Endodermal cell (in vitro differentiated cells): ENCODE results near the gene ZG16B. TPM values are rescaled to one million over a fixed set of nuclear protein-coding genes. Genes with fewer than 3 reads are reported as not detected.

Experiments
- DNase-seq: peaks from one replicate; pipeline ENCODE4 v3.0.0-alpha.2; 2017
- H3K27ac ChIP-seq: 2 replicates; pipeline ENCODE4 v1.5.1; 2013; ENCODE audit warnings: mild to moderate bottlenecking, low read depth, low read length, moderate library complexity
- H3K27me3 ChIP-seq: 2 replicates; pipeline ENCODE4 v1.6.1; 2013; ENCODE audit warnings: mild to moderate bottlenecking, low read length, moderate library complexity; ENCODE audit not compliant: insufficient read depth, control insufficient read depth, poor library complexity, severe bottlenecking
- H3K36me3 ChIP-seq: 2 replicates; pipeline ENCODE4 v1.7.0; 2013; ENCODE audit warnings: mild to moderate bottlenecking, low read length, moderate library complexity; ENCODE audit not compliant: control insufficient read depth, insufficient read depth
- H3K4me1 ChIP-seq: one replicate; pipeline ENCODE4 v1.7.0; 2013; ENCODE audit warnings: low read length; ENCODE audit not compliant: control insufficient read depth, insufficient read depth
- H3K4me3 ChIP-seq: 2 replicates; pipeline ENCODE4 v1.5.1; 2013; ENCODE audit warnings: mild to moderate bottlenecking, low read length, moderate library complexity
- H3K9ac ChIP-seq: 2 replicates; pipeline ENCODE4 v1.6.1; 2013; ENCODE audit warnings: mild to moderate bottlenecking, low read length, moderate library complexity; ENCODE audit not compliant: poor library complexity, severe bottlenecking; ENCODE audit errors: extremely low read depth
- H3K9me3 ChIP-seq: 2 replicates; pipeline ENCODE4 v1.6.1; 2013; ENCODE audit warnings: mild to moderate bottlenecking, low read length, moderate library complexity; ENCODE audit not compliant: control insufficient read depth
- H3K27ac Mint-ChIP-seq: 2 replicates; pipeline ENCODE4 v1.8.0; 2020; ENCODE audit warnings: mixed read lengths
- H3K27me3 Mint-ChIP-seq: 2 replicates; pipeline ENCODE4 v1.8.0; 2021; ENCODE audit warnings: mild to moderate bottlenecking, mixed read lengths; ENCODE audit not compliant: insufficient read depth
- H3K36me3 Mint-ChIP-seq: 2 replicates; pipeline ENCODE4 v1.8.0; 2020; ENCODE audit warnings: low read depth, mixed read lengths
- H3K4me1 Mint-ChIP-seq: 2 replicates; pipeline ENCODE4 v1.8.0; 2020; ENCODE audit warnings: mixed read lengths
- H3K4me3 Mint-ChIP-seq: 2 replicates; pipeline ENCODE4 v1.8.0; 2020; ENCODE audit warnings: mild to moderate bottlenecking, moderate library complexity, mixed read lengths
- H3K9me3 Mint-ChIP-seq: 2 replicates; pipeline ENCODE4 v1.8.0; 2020; ENCODE audit warnings: mild to moderate bottlenecking, mixed read lengths
- WGBS, 2 experiments: methylation state at CpG; one replicate each; pipeline versions ENCODE4 v1.1.5 to v1.1.7; 2013; ENCODE audit warnings: missing lambda C conversion rate in 2 of 2, mixed read lengths in 1 of 2; ENCODE audit not compliant: insufficient coverage in 1 of 2, insufficient read length in 1 of 2; 5-methylcytosine and 5-hydroxymethylcytosine counted together
- total RNA-seq, 2 donors: library from RNA; stranded (reverse); fragmentation: NEBNext Ultra II Directional in 1 of 2; extraction: Animal tissue kit (Norgen Biotek cat#: 25700) in 1 of 2; gene quantifications; 2 replicates in 1 of 2; 3 replicates in 1 of 2; pipeline ENCODE4 v1.2.1, GENCODE V29; 2021
- TF ChIP-seq, protein P1 (sequence below): fragments of 200-600 bp; sonication (generic); conservative IDR thresholded peaks from 2 replicates; pipeline ENCODE4 v1.5.0; 2021; ENCODE audit warnings: antibody characterized with exemption, mild to moderate bottlenecking

The ZG16B gene
- total RNA-seq, 2 donors from 2014 or later = not detected

DNA sequence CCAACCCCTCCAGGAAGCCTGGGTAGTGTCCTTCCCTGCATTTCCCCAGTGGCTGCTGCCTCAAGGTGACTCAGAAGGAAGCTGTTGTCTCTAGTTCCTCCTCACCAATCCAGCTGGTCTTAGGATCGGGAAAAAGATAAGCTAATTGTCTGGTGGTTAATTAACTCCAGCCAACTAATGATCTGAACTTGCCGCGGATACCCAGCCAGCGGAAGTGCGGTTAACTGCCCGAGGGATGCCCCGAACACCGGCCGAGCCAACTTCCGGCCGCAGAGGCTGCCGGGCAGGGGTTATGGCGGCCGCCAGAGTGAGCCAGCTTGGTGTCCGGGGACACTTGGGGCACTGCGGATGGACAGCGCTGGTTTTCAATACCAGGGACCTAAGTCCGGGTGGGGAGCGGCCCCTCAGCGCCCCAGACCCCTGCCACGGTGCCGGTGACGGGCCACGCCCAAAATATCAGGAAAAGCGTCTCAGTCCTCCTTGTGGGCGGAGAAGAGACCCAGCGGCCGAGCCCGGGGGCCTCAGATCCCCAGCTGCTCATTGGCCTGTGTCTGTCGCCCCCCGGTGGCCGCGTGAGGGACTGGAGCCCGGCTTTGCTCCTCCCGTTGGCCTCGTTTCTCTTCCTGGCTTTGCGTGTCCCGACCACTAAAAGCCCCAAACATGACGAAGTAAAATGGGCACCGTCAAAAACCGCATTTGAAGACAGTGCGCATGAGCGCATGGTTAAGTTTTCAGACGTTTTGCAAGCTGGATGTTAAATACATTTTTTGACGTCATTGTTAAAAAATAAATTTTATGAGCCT lies 38.1 kb downstream of the ZG16B start:
- Mint-ChIP-seq H3K36me3 (no peaks in the 10 kb centered on the region), H3K4me1 (no peaks in the 10 kb centered on the region), H3K27ac (peak overlapping the region; percentile 88), H3K4me3 (peak overlapping the region; percentile 69), H3K9me3 (no peaks in the 10 kb centered on the region), H3K27me3 (peaks cover 67% of the 10 kb centered on the region)
- TF ChIP-seq, protein P1, sequence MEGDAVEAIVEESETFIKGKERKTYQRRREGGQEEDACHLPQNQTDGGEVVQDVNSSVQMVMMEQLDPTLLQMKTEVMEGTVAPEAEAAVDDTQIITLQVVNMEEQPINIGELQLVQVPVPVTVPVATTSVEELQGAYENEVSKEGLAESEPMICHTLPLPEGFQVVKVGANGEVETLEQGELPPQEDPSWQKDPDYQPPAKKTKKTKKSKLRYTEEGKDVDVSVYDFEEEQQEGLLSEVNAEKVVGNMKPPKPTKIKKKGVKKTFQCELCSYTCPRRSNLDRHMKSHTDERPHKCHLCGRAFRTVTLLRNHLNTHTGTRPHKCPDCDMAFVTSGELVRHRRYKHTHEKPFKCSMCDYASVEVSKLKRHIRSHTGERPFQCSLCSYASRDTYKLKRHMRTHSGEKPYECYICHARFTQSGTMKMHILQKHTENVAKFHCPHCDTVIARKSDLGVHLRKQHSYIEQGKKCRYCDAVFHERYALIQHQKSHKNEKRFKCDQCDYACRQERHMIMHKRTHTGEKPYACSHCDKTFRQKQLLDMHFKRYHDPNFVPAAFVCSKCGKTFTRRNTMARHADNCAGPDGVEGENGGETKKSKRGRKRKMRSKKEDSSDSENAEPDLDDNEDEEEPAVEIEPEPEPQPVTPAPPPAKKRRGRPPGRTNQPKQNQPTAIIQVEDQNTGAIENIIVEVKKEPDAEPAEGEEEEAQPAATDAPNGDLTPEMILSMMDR = peak; percentile 99
- no peaks in the 10 kb centered on the region for H3K36me3 ChIP-seq
- peak overlapping the region; percentile 20 for H3K9ac ChIP-seq
- H3K27ac ChIP-seq = no peak overlapping the region
- H3K9me3 ChIP-seq = no peaks in the 10 kb centered on the region
- 1 to 2% methylated on average over 39 to 44 of the region's 45 CpGs for WGBS, 2 experiments
- peak overlapping the region; percentile 77 for H3K4me3 ChIP-seq
- DNase-seq = peak; percentile 99
- H3K27me3 ChIP-seq = peaks cover 56% of the 10 kb centered on the region
- H3K4me1 ChIP-seq = no peaks in the 10 kb centered on the region

DNA sequence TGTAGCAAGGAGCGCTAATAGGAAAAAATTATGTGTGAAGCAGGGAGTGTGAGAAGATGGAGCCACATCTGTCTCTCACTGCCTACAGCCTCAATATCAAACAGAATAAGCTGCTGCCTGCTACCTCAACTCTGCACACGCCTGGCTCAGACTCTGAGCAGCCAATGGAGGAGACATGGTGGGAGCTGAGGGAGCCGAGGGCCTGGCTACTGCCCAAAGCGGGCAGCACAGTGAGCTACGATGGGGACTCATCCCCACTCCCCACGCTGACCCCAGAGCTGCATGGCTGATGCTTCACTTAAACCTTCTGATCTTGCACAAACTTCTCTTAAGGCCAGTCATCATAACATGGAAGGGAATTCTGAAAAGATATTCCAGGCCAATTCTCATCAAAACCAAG lies 41.8 kb downstream of the ZG16B start:
- H3K9me3 Mint-ChIP-seq = no peaks in the 10 kb centered on the region
- Histone ChIP-seq H3K27me3 (peaks cover 21% of the 10 kb centered on the region), H3K4me3 (no peak overlapping the region), H3K9me3 (no peaks in the 10 kb centered on the region), H3K36me3 (no peaks in the 10 kb centered on the region), H3K27ac (no peak overlapping the region), H3K9ac (no peak overlapping the region), H3K4me1 (no peaks in the 10 kb centered on the region)
- H3K36me3 Mint-ChIP-seq = no peaks in the 10 kb centered on the region
- no peak overlapping the region for H3K4me3 Mint-ChIP-seq
- no peak overlapping the region for H3K27ac Mint-ChIP-seq
- no peaks in the 10 kb centered on the region for H3K4me1 Mint-ChIP-seq
- 68 to 87% methylated on average over 2 to 6 of the region's 6 CpGs for WGBS, 2 experiments
- no peak for DNase-seq
- TF ChIP-seq, protein P1 = no peak
- peaks cover 45% of the 10 kb centered on the region for H3K27me3 Mint-ChIP-seq

DNA sequence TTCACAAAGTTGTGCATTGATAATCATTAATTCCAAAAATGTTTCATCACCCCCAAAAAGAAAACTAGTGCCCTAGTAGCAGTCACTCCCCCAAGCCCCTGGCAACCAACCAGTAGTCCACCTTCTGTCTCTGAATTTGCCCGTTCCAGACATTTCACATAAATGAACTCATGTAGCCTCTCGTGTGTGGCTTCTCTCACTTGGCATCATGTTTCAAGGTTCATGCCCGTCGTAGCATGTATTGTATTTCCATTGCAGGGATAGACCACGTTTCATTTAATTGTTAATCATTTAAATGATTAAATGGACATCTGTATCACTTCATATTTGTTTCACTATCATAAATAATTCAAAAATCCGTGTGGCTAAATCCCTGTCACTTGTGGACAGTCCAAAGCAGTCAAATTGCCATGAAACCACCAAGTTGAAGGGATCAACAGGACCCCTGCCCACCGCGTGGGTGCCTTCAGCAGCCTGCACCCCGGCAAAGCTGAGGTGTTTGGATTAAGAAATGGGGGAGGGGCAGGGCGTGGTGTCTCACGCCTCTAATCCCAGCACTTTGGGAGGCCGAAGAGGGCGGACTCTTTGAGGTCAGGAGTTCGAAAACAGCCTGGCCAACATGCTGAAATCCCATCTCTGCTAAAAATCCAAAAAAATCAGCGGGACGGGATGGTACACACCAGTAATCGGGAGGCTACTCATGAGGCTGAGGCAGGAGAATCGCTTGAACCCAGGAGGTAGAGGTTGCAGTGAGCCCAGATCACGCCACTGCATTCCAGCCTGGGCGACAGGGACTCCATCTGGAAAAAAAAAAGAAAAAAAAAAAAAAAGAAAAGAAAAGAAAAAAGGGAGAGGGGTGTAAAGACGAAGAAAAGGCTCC lies 44.2 kb downstream of the ZG16B start:
- no peak overlapping the region for H3K4me3 Mint-ChIP-seq
- Histone ChIP-seq H3K27ac (no peak overlapping the region), H3K4me1 (no peaks in the 10 kb centered on the region), H3K27me3 (peaks cover 15% of the 10 kb centered on the region), H3K9ac (no peak overlapping the region), H3K36me3 (no peaks in the 10 kb centered on the region), H3K9me3 (no peaks in the 10 kb centered on the region), H3K4me3 (no peak overlapping the region)
- H3K4me1 Mint-ChIP-seq = no peaks in the 10 kb centered on the region
- DNase-seq = peak; percentile 64
- no peaks in the 10 kb centered on the region for H3K9me3 Mint-ChIP-seq
- TF ChIP-seq, protein P1 = no peak
- 76 to 79% methylated on average over 19 to 21 of the region's 21 CpGs for WGBS, 2 experiments
- peaks cover 40% of the 10 kb centered on the region for H3K27me3 Mint-ChIP-seq
- H3K27ac Mint-ChIP-seq = no peak overlapping the region
- no peaks in the 10 kb centered on the region for H3K36me3 Mint-ChIP-seq
